HCT116 (cell line): ENCODE data around the gene BRICD5. TPM values are rescaled to one million over a fixed set of nuclear protein-coding genes. Genes with fewer than 3 reads are reported as not detected.
A peak's percentile ranks its signal among the peaks of the same experiment; 100 is the strongest.
"Not testable (repeated sequence)": the region's sequence is repeated elsewhere in the genome, so short reads cannot be mapped to it uniquely, and the experiment has no call there.

ENCODE experiments used
- ATAC-seq: fragments of 200-7000 bp; cut with Tn5 transposase; 2 replicates; pipeline ENCODE4 v1.9.1; 2020; ENCODE audit warnings: mild to moderate bottlenecking, moderate library complexity
- Bru-seq: library from RNA; stranded (reverse); fragments of 400-500 nt; gene quantifications from one replicate; lab custom pipeline; 2021; lab: Mats Ljungman, UMichigan
- BruChase-seq, 2 experiments: library from RNA; stranded (reverse); fragments of 400-500 nt; gene quantifications; one replicate each; lab custom pipeline; 2021; lab: Mats Ljungman, UMichigan
- BruUV-seq: library from RNA; stranded (reverse); fragments of 400-500 nt; replicated peaks from 2 replicates; lab custom pipeline; 2021; lab: Mats Ljungman, UMichigan
- CTCF ChIA-PET: fragments of 300-600 bp; sonication (Branson Sonifier 250); formaldehyde crosslinking; loops from one replicate; lab custom pipeline; 2021; ENCODE audit warnings: antibody characterized with exemption; lab: Charles Lee
- POLR2A ChIA-PET: fragments of 300-600, 350-600 bp; sonication (Branson Sonifier 250); formaldehyde crosslinking; loops from one replicate; lab custom pipeline; 2021; ENCODE audit warnings: antibody characterized with exemption; lab: Charles Lee
- RAD21 ChIA-PET, 2 experiments: fragments of 300-600 bp; sonication (Branson Sonifier 250); formaldehyde crosslinking; loops; one replicate each; lab custom pipeline; 2023; ENCODE audit warnings: low total read pairs in 2 of 2; ENCODE audit not compliant: uncharacterized antibody in 2 of 2, unreplicated experiment in 2 of 2, low non-redundant PET in 1 of 2; lab: Charles Lee
- DNase-seq: peaks from one replicate; pipeline ENCODE4 v3.0.0-alpha.2; 2010; ENCODE audit warnings: low read depth, low spot score
- H2AFZ ChIP-seq: fragments of 200-600 bp; shearing (Covaris generic), sonication (generic); 2 replicates; pipeline ENCODE4 v1.6.1; 2017; ENCODE audit warnings: low read depth, mixed run types, mixed read lengths, antibody characterized with exemption, low read length; ENCODE audit not compliant: poor library complexity, severe bottlenecking
- H3K27ac ChIP-seq: 2 replicates; pipeline ENCODE4 v1.5.1; 2012; ENCODE audit warnings: low read depth, low read length
- H3K27me3 ChIP-seq: fragments of 200-600 bp; sonication (generic); 2 replicates; pipeline ENCODE4 v1.6.1; 2016; ENCODE audit warnings: mixed run types, low read length, mixed read lengths; ENCODE audit not compliant: insufficient read depth
- H3K36me3 ChIP-seq, 2 experiments: fragments of 200-500 bp in 1 of 2; fragments of 200-600 bp in 1 of 2; sonication (Bioruptor generic) in 1 of 2; sonication (generic) in 1 of 2; 2 replicates each; pipeline versions ENCODE4 v1.5.1 to v1.6.1; 2014 to 2016; ENCODE audit warnings: low read length in 2 of 2, inconsistent platforms in 1 of 2, mixed read lengths in 1 of 2, mixed run types in 1 of 2; ENCODE audit not compliant: insufficient read depth in 2 of 2, control insufficient read depth in 1 of 2
- H3K4me1 ChIP-seq, 2 experiments: fragments of 200-600 bp in 1 of 2; sonication (generic) in 1 of 2; 2 replicates each; pipeline versions ENCODE4 v1.5.1 to v1.6.1; 2012 to 2017; ENCODE audit warnings: low read length in 2 of 2, inconsistent platforms in 1 of 2, mild to moderate bottlenecking in 1 of 2, mixed read lengths in 1 of 2, mixed run types in 1 of 2, moderate library complexity in 1 of 2; ENCODE audit not compliant: insufficient read depth in 2 of 2, control insufficient read depth in 1 of 2
- H3K4me2 ChIP-seq: fragments of 200-600 bp; sonication (generic); 2 replicates; pipeline ENCODE4 v1.6.1; 2017; ENCODE audit warnings: mixed run types, low read length, mixed read lengths
- H3K4me3 ChIP-seq, 2 experiments: fragments of 200-600 bp in 1 of 2; sonication (generic) in 1 of 2; replicated peaks in 1 of 2; 2 replicates each; pipeline ENCODE4 v1.5.1; 2011 to 2016; ENCODE audit warnings: low read length in 2 of 2, control low read depth in 1 of 2, low read depth in 1 of 2, mild to moderate bottlenecking in 1 of 2, mixed read lengths in 1 of 2, mixed run types in 1 of 2
- H3K79me2 ChIP-seq: fragments of 200-600 bp; sonication (generic); 2 replicates; pipeline ENCODE4 v1.6.1; 2017; ENCODE audit warnings: mild to moderate bottlenecking, mixed run types, low read length, moderate library complexity, mixed read lengths; ENCODE audit not compliant: insufficient read depth
- H3K9ac ChIP-seq: fragments of 200-600 bp; sonication (generic); 2 replicates; pipeline ENCODE4 v1.6.1; 2016; ENCODE audit warnings: low read length, mixed read lengths
- H3K9me2 ChIP-seq: fragments of 200-600 bp; sonication (generic), shearing (Covaris generic); 2 replicates; pipeline ENCODE4 v1.6.1; 2017; ENCODE audit warnings: mixed run types, mild to moderate bottlenecking, moderate library complexity; ENCODE audit not compliant: insufficient read depth
- H3K9me3 ChIP-seq, 2 experiments: fragments of 200-500 bp in 1 of 2; fragments of 200-600 bp in 1 of 2; sonication (Bioruptor generic) in 1 of 2; sonication (generic) in 1 of 2; 2 replicates each; pipeline ENCODE4 v1.6.1; 2014 to 2017; ENCODE audit warnings: low read length in 2 of 2, mixed read lengths in 2 of 2, inconsistent platforms in 1 of 2, low read depth in 1 of 2, mild to moderate bottlenecking in 1 of 2, mixed run types in 1 of 2, moderate library complexity in 1 of 2; ENCODE audit not compliant: control insufficient read depth in 1 of 2, insufficient read depth in 1 of 2
- H4K20me1 ChIP-seq: fragments of 200-600 bp; sonication (generic), shearing (Covaris generic); 2 replicates; pipeline ENCODE4 v1.6.1; 2017; ENCODE audit warnings: mixed run types, mild to moderate bottlenecking, moderate library complexity; ENCODE audit not compliant: insufficient read depth
- EGR1 ChIP-seq: IDR thresholded peaks from 2 replicates; pipeline ENCODE4 v1.6.1; 2012; ENCODE audit warnings: low read depth
- EZH2 ChIP-seq: fragments of 200-600 bp; sonication (generic); IDR thresholded peaks from 2 replicates; pipeline ENCODE4 v1.6.1; 2017; ENCODE audit warnings: antibody characterized with exemption, mixed run types
- POLR2AphosphoS5 ChIP-seq: IDR thresholded peaks from 2 replicates; pipeline ENCODE4 v1.6.1; 2011; ENCODE audit warnings: mild to moderate bottlenecking, low read depth, low read length, moderate library complexity
- RAD21 ChIP-seq: IDR thresholded peaks from 2 replicates; pipeline ENCODE4 v1.6.1; 2012; ENCODE audit warnings: low read depth, mild to moderate bottlenecking
- TCF7L2 ChIP-seq: IDR thresholded peaks from 2 replicates; pipeline ENCODE4 v1.7.0; 2011; ENCODE audit warnings: borderline replicate concordance, inconsistent platforms; ENCODE audit not compliant: insufficient read depth, insufficient read length; ENCODE audit errors: extremely low read depth
- YY1 ChIP-seq: IDR thresholded peaks from 2 replicates; pipeline ENCODE4 v1.6.1; 2011; ENCODE audit warnings: low read length, low read depth, moderate library complexity, mild to moderate bottlenecking; ENCODE audit not compliant: insufficient replicate concordance; ENCODE audit errors: extremely low read depth
- intact Hi-C: fragments of 100-400 bp; cut with micrococcal nuclease; formaldehyde crosslinking; loops from 2 replicates; pipeline ENCODE4 v1.10.0; 2022
- long read RNA-seq: library from polyadenylated mRNA; unstranded; transcript quantifications from one replicate; pipeline ENCODE4 v2.0.0, GENCODE V29; 2021; ENCODE audit not compliant: unreplicated experiment
- polyA plus RNA-seq: library from polyadenylated mRNA; unstranded; fragments of >200 nt; gene quantifications from 2 replicates; pipeline ENCODE4 v1.2.1, GENCODE V29; 2012; ENCODE audit warnings: missing spikeins
- total RNA-seq: library from RNA; stranded (reverse); gene quantifications from one replicate; pipeline ENCODE4 v1.2.1, GENCODE V29; 2021; ENCODE audit not compliant: unreplicated experiment

Gene BRICD5
- total RNA-seq (9.8 TPM), Bru-seq, nascent RNA (percentile 58 among the genes with signal in this experiment), BruChase-seq, experiment 1, labeled RNA remaining after a 6-hour chase (percentile 76 among the genes with signal in this experiment), BruChase-seq, experiment 2, labeled RNA remaining after a 2-hour chase (percentile 64 among the genes with signal in this experiment)
- polyA plus RNA-seq: 7.8 and 8.4 TPM in 2 replicates
- long read RNA-seq, transcript BRICD5-201 (6 exons, 1,913 nt): major isoform, 5 of 19 reads
- long read RNA-seq, partial matches to known transcripts: 2 of 19 reads
- long read RNA-seq, other reads (novel, unspliced or antisense): 12 of 19 reads

GRCh38 chr16:2210386-2211365 lies at the start of gene BRICD5:
TSS of gene BRICD5 (minus strand) at chr16:2210863. CDS start at chr16:2210833, 30 bp downstream.
- peaks cover 52% of the 10 kb centered on the region for H3K79me2 ChIP-seq
- H3K27me3 ChIP-seq: no peaks in the 10 kb centered on the region
- intact Hi-C loops: no loop called here
- H3K36me3 ChIP-seq: peaks cover 4 to 33% of the 10 kb centered on the region in 2 experiments; a peak in 3 of 4 replicates
- ChIA-PET RAD21 (no interaction called here), CTCF (no interaction called here), POLR2A (no interaction called here)
- ATAC-seq (no peak), DNase-seq (no peak)
- no peaks in the 10 kb centered on the region for H3K9me2 ChIP-seq
- H4K20me1 ChIP-seq: peaks cover 9% of the 10 kb centered on the region; the same call in 1 of the 2 replicates
- no peak within 1 kb of the TSS for H2AFZ ChIP-seq
- H3K4me2 ChIP-seq: no peak within 1 kb of the TSS
- BruUV-seq: no TSS peak
- no peak within 1 kb of the TSS for H3K9ac ChIP-seq
- H3K4me1 ChIP-seq: peaks cover 16 to 40% of the 10 kb centered on the region in 2 experiments
- TF ChIP-seq EGR1: no peak
- TF ChIP-seq POLR2AphosphoS5: peak; percentile 36
- H3K9me3 ChIP-seq: no peaks in the 10 kb centered on the region
- H3K4me3 ChIP-seq: no peak within 1 kb of the TSS
- peak within 1 kb of the TSS; percentile 98 for H3K27ac ChIP-seq

GRCh38 chr16:2260250-2260649 lies 49.6 kb upstream of the BRICD5 start:
- ChIA-PET RAD21 (no interaction called here), POLR2A (no interaction called here), CTCF (no interaction called here)
- H3K9ac ChIP-seq: no peak overlapping the region
- H2AFZ ChIP-seq: no peak overlapping the region
- H3K4me1 ChIP-seq: no peaks in the 10 kb centered on the region; a peak in 1 of 4 replicates
- BruUV-seq: no TSS peak
- H3K27ac ChIP-seq: no peak overlapping the region
- H4K20me1 ChIP-seq: peaks cover 28% of the 10 kb centered on the region; the same call in 1 of the 2 replicates
- H3K9me3 ChIP-seq: no peaks in the 10 kb centered on the region
- intact Hi-C loops: loop anchor here (10.0 kb wide), 2 partner anchors 165 to 245 kb away; partner anchors contain the start of gene CCNF
- ATAC-seq (no peak), DNase-seq (no peak)
- TF ChIP-seq YY1 (no peak), EZH2 (no peak), TCF7L2 (no peak), RAD21 (no peak), POLR2AphosphoS5 (no peak)
- no peaks in the 10 kb centered on the region for H3K9me2 ChIP-seq
- H3K4me2 ChIP-seq: no peak overlapping the region
- no peak overlapping the region for H3K4me3 ChIP-seq
- H3K79me2 ChIP-seq: peaks cover 100% of the 10 kb centered on the region
- no peaks in the 10 kb centered on the region for H3K27me3 ChIP-seq
- peaks cover 62 to 92% of the 10 kb centered on the region in 2 experiments for H3K36me3 ChIP-seq

- DNase-seq, ATAC-seq, RAD21 ChIA-PET, H3K27ac ChIP-seq, H3K27me3 ChIP-seq, BruUV-seq, H3K9me2 ChIP-seq, H3K4me2 ChIP-seq, H3K9me3 ChIP-seq, H3K4me1 ChIP-seq, H3K9ac ChIP-seq, H3K4me3 ChIP-seq, H2AFZ ChIP-seq, CTCF ChIA-PET: not testable (repeated sequence)
- Histone ChIP-seq H3K79me2 (peaks cover 88% of the 10 kb centered on the region), H3K36me3 (peaks cover 64 to 83% of the 10 kb centered on the region in 2 experiments), H4K20me1 (peaks cover 12% of the 10 kb centered on the region; the same call in 1 of the 2 replicates)
- intact Hi-C loops: loop anchor here (10.0 kb wide), 1 partner anchor 234 kb away; the partner anchor contains the start of gene NHERF2
- POLR2A ChIA-PET: interaction anchor here (0.6 kb wide), 1 partner anchor 86 kb away, joined by 4 read pairs; no protein-coding TSS in a partner anchor
Observed at GRCh38 chr16:2258530-2258929, 47.9 kb upstream of the BRICD5 start.
